ENCODE results near the gene KRTAP5-3.

Gene KRTAP5-3

GRCh38 chr11:1654388-1655167, 46.3 kb upstream of the KRTAP5-3 start:
- Histone ChIP-seq H3K9ac (ENCODE audit: low read length) (no peak overlapping the region), H2AFZ (ENCODE audit: insufficient read depth, low read length, poor library complexity) (no peak overlapping the region), H3K18ac (ENCODE audit: low read length) (no peak overlapping the region), H2AK5ac (ENCODE audit: low read length) (no peak overlapping the region), H3K4me1 (ENCODE audit: control insufficient read depth in 1 of 2, insufficient read depth in 2 of 2, low read length in 2 of 2) (no peaks in the 10 kb centered on the region), H3K4me2 (ENCODE audit: low read length) (no peak overlapping the region), H2BK12ac (ENCODE audit: low read length) (no peak overlapping the region), H3K27me3 (ENCODE audit: insufficient read depth, low read length) (no peaks in the 10 kb centered on the region), H4K91ac (ENCODE audit: low read depth, low read length) (no peak overlapping the region), H3K4ac (ENCODE audit: low read depth, low read length) (no peak overlapping the region), H3K27ac (ENCODE audit: low read depth, low read length) (no peak overlapping the region), H4K12ac (ENCODE audit: low read depth, low read length) (no peak overlapping the region), H3K9me3 (ENCODE audit: insufficient read depth, low read depth, low read length) (peaks cover 1% of the 10 kb centered on the region), H3K79me1 (ENCODE audit: low read length) (no peaks in the 10 kb centered on the region), H3K14ac (ENCODE audit: low read length) (no peak overlapping the region), H2BK5ac (ENCODE audit: low read depth, low read length, poor library complexity) (no peak overlapping the region), H2BK120ac (ENCODE audit: insufficient read depth, low read length, poor library complexity) (no peak overlapping the region), H3K79me2 (ENCODE audit: control insufficient read depth, insufficient read depth, low read length, poor library complexity) (no peaks in the 10 kb centered on the region), H3K23ac (ENCODE audit: low read length) (no peak overlapping the region), H3K36me3 (ENCODE audit: control insufficient read depth in 1 of 2, insufficient read depth in 2 of 2, low read length in 2 of 2) (no peaks in the 10 kb centered on the region), H3K4me3 (ENCODE audit: low read depth, low read length) (no peak overlapping the region), H4K8ac (ENCODE audit: low read depth, low read length) (no peak overlapping the region)
- no CpG with 5 or more reads among the region's 21 CpGs for WGBS (ENCODE audit: extremely low coverage, insufficient coverage, insufficient read length)
- DNase-seq = no peak

- Histone ChIP-seq H3K4me2 (ENCODE audit: low read length) (no peak overlapping the region), H3K4ac (ENCODE audit: low read depth, low read length) (no peak overlapping the region), H2BK120ac (ENCODE audit: insufficient read depth, low read length, poor library complexity) (no peak overlapping the region), H2AK5ac (ENCODE audit: low read length) (no peak overlapping the region), H2BK5ac (ENCODE audit: low read depth, low read length, poor library complexity) (no peak overlapping the region), H2BK12ac (ENCODE audit: low read length) (no peak overlapping the region), H3K27me3 (ENCODE audit: insufficient read depth, low read length) (no peaks in the 10 kb centered on the region), H3K18ac (ENCODE audit: low read length) (no peak overlapping the region), H3K79me1 (ENCODE audit: low read length) (no peaks in the 10 kb centered on the region), H4K12ac (ENCODE audit: low read depth, low read length) (no peak overlapping the region), H3K27ac (ENCODE audit: low read depth, low read length) (no peak overlapping the region), H3K79me2 (ENCODE audit: control insufficient read depth, insufficient read depth, low read length, poor library complexity) (no peaks in the 10 kb centered on the region), H3K9ac (ENCODE audit: low read length) (no peak overlapping the region), H3K4me1 (ENCODE audit: control insufficient read depth in 1 of 2, insufficient read depth in 2 of 2, low read length in 2 of 2) (no peaks in the 10 kb centered on the region), H3K14ac (ENCODE audit: low read length) (no peak overlapping the region), H4K91ac (ENCODE audit: low read depth, low read length) (no peak overlapping the region), H3K4me3 (ENCODE audit: low read depth, low read length) (no peak overlapping the region), H3K23ac (ENCODE audit: low read length) (no peak overlapping the region), H3K36me3 (ENCODE audit: control insufficient read depth in 1 of 2, insufficient read depth in 2 of 2, low read length in 2 of 2) (no peaks in the 10 kb centered on the region), H3K9me3 (ENCODE audit: insufficient read depth, low read depth, low read length) (peaks cover 1% of the 10 kb centered on the region), H4K8ac (ENCODE audit: low read depth, low read length) (no peak overlapping the region), H2AFZ (ENCODE audit: insufficient read depth, low read length, poor library complexity) (no peak overlapping the region)
- 100% methylated on average over 1 of the region's 14 CpGs for WGBS (ENCODE audit: extremely low coverage, insufficient coverage, insufficient read length)
- no peak for DNase-seq
Measured at GRCh38 chr11:1653541-1654387, 45.5 kb upstream of the KRTAP5-3 start.

DNA sequence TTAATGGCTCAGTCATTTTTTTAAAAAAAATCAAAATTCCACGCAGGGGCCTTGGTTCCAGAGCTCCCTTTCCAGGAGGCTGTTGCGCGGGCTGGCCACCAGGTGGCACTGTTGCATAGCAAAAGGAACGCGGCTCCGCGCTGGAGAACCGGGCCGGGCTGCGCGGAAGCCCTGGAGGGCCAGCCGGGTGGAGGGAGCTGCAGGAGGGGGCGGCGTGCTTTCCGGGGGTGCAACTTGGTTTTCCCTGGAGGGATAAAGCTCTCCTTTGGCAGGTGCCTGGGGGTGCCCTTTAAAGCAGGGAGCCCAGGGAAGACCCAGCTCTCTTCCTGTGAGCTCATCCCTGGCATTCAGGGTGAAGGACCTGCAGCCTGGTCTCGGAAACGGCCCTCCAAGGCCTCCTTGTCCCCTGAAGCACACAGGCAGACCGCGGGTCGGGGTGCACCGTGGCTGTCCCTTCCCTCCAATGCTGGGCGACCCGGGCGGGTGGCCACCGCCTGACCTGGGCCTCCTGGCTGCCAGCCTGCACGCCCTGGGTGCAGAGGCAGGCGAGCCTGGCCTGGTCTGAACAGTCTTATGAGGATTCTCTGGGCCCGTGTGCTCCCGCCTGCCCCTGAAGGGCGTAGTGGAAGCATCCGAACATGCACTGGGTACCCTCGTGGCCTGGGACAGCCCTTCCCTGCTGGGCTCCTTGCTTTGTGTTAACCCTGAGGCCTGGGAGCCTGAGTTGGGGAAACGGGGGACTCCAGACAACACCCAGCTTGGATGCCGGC, 44.7 kb upstream of the KRTAP5-3 start:
- no peak overlapping the region for H3K9ac ChIP-seq (ENCODE audit: low read length)
- no peaks in the 10 kb centered on the region for H3K79me1 ChIP-seq (ENCODE audit: low read length)
- no peak overlapping the region for H2AFZ ChIP-seq (ENCODE audit: insufficient read depth, low read length, poor library complexity)
- H2BK5ac ChIP-seq (ENCODE audit: low read depth, low read length, poor library complexity) = no peak overlapping the region
- no peak overlapping the region for H4K8ac ChIP-seq (ENCODE audit: low read depth, low read length)
- no peak overlapping the region for H2BK120ac ChIP-seq (ENCODE audit: insufficient read depth, low read length, poor library complexity)
- no peaks in the 10 kb centered on the region for H3K36me3 ChIP-seq (ENCODE audit: control insufficient read depth in 1 of 2, insufficient read depth in 2 of 2, low read length in 2 of 2)
- no CpG with 5 or more reads among the region's 34 CpGs for WGBS (ENCODE audit: extremely low coverage, insufficient coverage, insufficient read length)
- H4K12ac ChIP-seq (ENCODE audit: low read depth, low read length) = no peak overlapping the region
- H2BK12ac ChIP-seq (ENCODE audit: low read length) = no peak overlapping the region
- no peak overlapping the region for H3K23ac ChIP-seq (ENCODE audit: low read length)
- H3K4ac ChIP-seq (ENCODE audit: low read depth, low read length) = no peak overlapping the region
- DNase-seq = peak; percentile 53 to 84
- no peaks in the 10 kb centered on the region for H3K79me2 ChIP-seq (ENCODE audit: control insufficient read depth, insufficient read depth, low read length, poor library complexity)
- H3K18ac ChIP-seq (ENCODE audit: low read length) = no peak overlapping the region
- peaks cover 1% of the 10 kb centered on the region for H3K9me3 ChIP-seq (ENCODE audit: insufficient read depth, low read depth, low read length)
- no peaks in the 10 kb centered on the region for H3K27me3 ChIP-seq (ENCODE audit: insufficient read depth, low read length)
- no peak overlapping the region for H3K14ac ChIP-seq (ENCODE audit: low read length)
- no peaks in the 10 kb centered on the region for H3K4me1 ChIP-seq (ENCODE audit: control insufficient read depth in 1 of 2, insufficient read depth in 2 of 2, low read length in 2 of 2)
- no peak overlapping the region for H3K4me3 ChIP-seq (ENCODE audit: low read depth, low read length)
- H4K91ac ChIP-seq (ENCODE audit: low read depth, low read length) = no peak overlapping the region
- H2AK5ac ChIP-seq (ENCODE audit: low read length) = no peak overlapping the region
- no peak overlapping the region for H3K4me2 ChIP-seq (ENCODE audit: low read length)
- no peak overlapping the region for H3K27ac ChIP-seq (ENCODE audit: low read depth, low read length)

- Histone ChIP-seq H3K4me3 (ENCODE audit: low read depth, low read length) (no peak overlapping the region), H3K14ac (ENCODE audit: low read length) (no peak overlapping the region), H2AK5ac (ENCODE audit: low read length) (no peak overlapping the region), H3K23ac (ENCODE audit: low read length) (no peak overlapping the region), H3K27ac (ENCODE audit: low read depth, low read length) (no peak overlapping the region), H3K4me2 (ENCODE audit: low read length) (no peak overlapping the region), H3K9me3 (ENCODE audit: insufficient read depth, low read depth, low read length) (peaks cover 1% of the 10 kb centered on the region), H3K79me1 (ENCODE audit: low read length) (no peaks in the 10 kb centered on the region), H3K18ac (ENCODE audit: low read length) (no peak overlapping the region), H2BK5ac (ENCODE audit: low read depth, low read length, poor library complexity) (no peak overlapping the region), H2BK120ac (ENCODE audit: insufficient read depth, low read length, poor library complexity) (no peak overlapping the region), H3K4me1 (ENCODE audit: control insufficient read depth in 1 of 2, insufficient read depth in 2 of 2, low read length in 2 of 2) (no peaks in the 10 kb centered on the region), H3K79me2 (ENCODE audit: control insufficient read depth, insufficient read depth, low read length, poor library complexity) (no peaks in the 10 kb centered on the region), H4K12ac (ENCODE audit: low read depth, low read length) (no peak overlapping the region), H3K36me3 (ENCODE audit: control insufficient read depth in 1 of 2, insufficient read depth in 2 of 2, low read length in 2 of 2) (no peaks in the 10 kb centered on the region), H3K4ac (ENCODE audit: low read depth, low read length) (no peak overlapping the region), H2AFZ (ENCODE audit: insufficient read depth, low read length, poor library complexity) (no peak overlapping the region), H3K27me3 (ENCODE audit: insufficient read depth, low read length) (no peaks in the 10 kb centered on the region), H4K91ac (ENCODE audit: low read depth, low read length) (no peak overlapping the region), H4K8ac (ENCODE audit: low read depth, low read length) (no peak overlapping the region), H3K9ac (ENCODE audit: low read length) (no peak overlapping the region), H2BK12ac (ENCODE audit: low read length) (no peak overlapping the region)
- no peak for DNase-seq
- no CpG with 5 or more reads among the region's 20 CpGs for whole genome bisulfite sequencing (ENCODE audit: extremely low coverage, insufficient coverage, insufficient read length)
Measured at GRCh38 chr11:1652442-1652770, 44.1 kb upstream of the KRTAP5-3 start.

All from trophoblast cell (in vitro differentiated cells and primary cell).